Measurements from ENCODE around the gene GPD1L. TPM values are rescaled to one million over a fixed set of nuclear protein-coding genes. Genes with fewer than 3 reads are reported as not detected.

The GPD1L gene
- total RNA-seq, 4 donors from 2014 or later: 54.8 to 114 (median 107) TPM

- DNase-seq (ENCODE audit: low spot score) (no peak), ATAC-seq (ENCODE audit: low FRiP score) (no peak)
- no peak for TF ChIP-seq CTCF (IDR thresholded peaks at IDR 0.05)
Observed at GRCh38 chr3:32157600-32158264, 51.3 kb downstream of the GPD1L start.

- no peak for TF ChIP-seq CTCF (IDR thresholded peaks at IDR 0.05)
- no peak for DNase-seq (ENCODE audit: low spot score)
- ATAC-seq (ENCODE audit: low FRiP score): no peak
Observed at GRCh38 chr3:32160706-32161214, 54.3 kb downstream of the GPD1L start.

GRCh38 chr3:32165442-32165841 is 59.0 kb downstream of the GPD1L start:
- DNase-seq (ENCODE audit: low spot score): no peak

GRCh38 chr3:32166654-32167053 is 60.2 kb downstream of the GPD1L start:
- no peak for ATAC-seq (ENCODE audit: low FRiP score)
- DNase-seq (ENCODE audit: low spot score): no peak
- no peak for TF ChIP-seq CTCF (IDR thresholded peaks at IDR 0.05)

More at GRCh38 chr3:32165442-32165841, 59.0 kb downstream of the GPD1L start:
- ATAC-seq (ENCODE audit: low FRiP score): no peak
- no peak for TF ChIP-seq CTCF (IDR thresholded peaks at IDR 0.05)

- TF ChIP-seq CTCF (IDR thresholded peaks at IDR 0.05): no peak
- no peak for DNase-seq (ENCODE audit: low spot score)
- ATAC-seq (ENCODE audit: low FRiP score): no peak
Observed at GRCh38 chr3:32172420-32172819, 66.0 kb downstream of the GPD1L start.

GRCh38 chr3:32175607-32176197 is 69.3 kb downstream of the GPD1L start:
- ATAC-seq (ENCODE audit: low FRiP score): no peak
- DNase-seq (ENCODE audit: low spot score): no peak
- TF ChIP-seq CTCF (IDR thresholded peaks at IDR 0.05): no peak

Measured in omental fat pad (tissue), 4 donors.